IMR-90 (cell line): ENCODE data around the gene RELT. TPM values are rescaled to one million over a fixed set of nuclear protein-coding genes. Genes with fewer than 3 reads are reported as not detected.

Experiments
- ATAC-seq: fragments of 200-7000 bp; cut with Tn5 transposase; 2 replicates; pipeline ENCODE4 v1.9.1; 2020; ENCODE audit warnings: low read depth, mild to moderate bottlenecking, moderate library complexity
- BruUV-seq: library from RNA; stranded (reverse); fragments of 400-500 nt; replicated peaks from 2 replicates; lab custom pipeline; 2021; lab: Mats Ljungman, UMichigan
- CTCF ChIA-PET: fragments of 300-600 bp; formaldehyde crosslinking; extraction: SDS; loops from one replicate; lab custom pipeline; 2021; ENCODE audit warnings: antibody characterized with exemption; lab: Yijun Ruan, JAX
- POLR2A ChIA-PET: fragments of 300-600 bp; sonication (Branson Sonifier 250); formaldehyde crosslinking; loops from one replicate; lab custom pipeline; 2022; ENCODE audit warnings: antibody characterized with exemption; ENCODE audit not compliant: unreplicated experiment; lab: Charles Lee
- DNase-seq: peaks from one replicate; pipeline ENCODE4 v3.0.0; 2013
- H2AFZ ChIP-seq: replicated peaks from 2 replicates; pipeline ENCODE3; 2013; ENCODE audit warnings: low read length, mild to moderate bottlenecking; ENCODE audit not compliant: poor library complexity
- H2AK5ac ChIP-seq: 2 replicates; pipeline ENCODE4 v1.6.1; 2013; ENCODE audit warnings: low read depth, low read length, inconsistent platforms
- H2AK9ac ChIP-seq: replicated peaks from 2 replicates; pipeline ENCODE3; 2013; ENCODE audit warnings: mild to moderate bottlenecking, low read depth, low read length, moderate library complexity; ENCODE audit not compliant: poor library complexity
- H2BK120ac ChIP-seq: 2 replicates; pipeline ENCODE4 v1.6.1; 2013; ENCODE audit warnings: low read depth, low read length, inconsistent platforms
- H2BK15ac ChIP-seq: 3 replicates; pipeline ENCODE4 v1.6.1; 2013; ENCODE audit warnings: low read depth, low read length, inconsistent platforms
- H2BK20ac ChIP-seq: 2 replicates; pipeline ENCODE4 v1.6.1; 2013; ENCODE audit warnings: low read depth, mild to moderate bottlenecking, inconsistent platforms, low read length, moderate library complexity
- H2BK5ac ChIP-seq: 2 replicates; pipeline ENCODE4 v1.6.1; 2013; ENCODE audit warnings: mild to moderate bottlenecking, low read depth, low read length, inconsistent platforms; ENCODE audit not compliant: poor library complexity, severe bottlenecking
- H3K14ac ChIP-seq: replicated peaks from 2 replicates; pipeline ENCODE4 v1.6.1; 2013; ENCODE audit warnings: low read depth, low read length, inconsistent platforms
- H3K18ac ChIP-seq: 2 replicates; pipeline ENCODE4 v1.6.1; 2013; ENCODE audit warnings: low read depth, low read length, control low read depth
- H3K23ac ChIP-seq: 2 replicates; pipeline ENCODE4 v1.6.1; 2013; ENCODE audit warnings: low read depth, low read length, inconsistent platforms
- H3K27ac ChIP-seq: 2 replicates; pipeline ENCODE4 v1.5.1; 2013; ENCODE audit warnings: mild to moderate bottlenecking, control low read depth, low read length; ENCODE audit not compliant: insufficient read depth
- H3K27me3 ChIP-seq: 2 replicates; pipeline ENCODE4 v1.6.1; 2013; ENCODE audit warnings: low read length; ENCODE audit not compliant: control insufficient read depth, insufficient read depth
- H3K36me3 ChIP-seq: 2 replicates; pipeline ENCODE4 v1.6.1; 2013; ENCODE audit warnings: low read length, mixed read lengths; ENCODE audit not compliant: control insufficient read depth, insufficient read depth
- H3K4ac ChIP-seq: 2 replicates; pipeline ENCODE4 v1.6.1; 2013; ENCODE audit warnings: low read depth, low read length, inconsistent platforms
- H3K4me1 ChIP-seq: 2 replicates; pipeline ENCODE4 v1.6.1; 2013; ENCODE audit warnings: low read length, mixed read lengths; ENCODE audit not compliant: control insufficient read depth, insufficient read depth
- H3K4me2 ChIP-seq: 2 replicates; pipeline ENCODE4 v1.6.1; 2013; ENCODE audit warnings: low read depth, mild to moderate bottlenecking, control low read depth, low read length, moderate library complexity
- H3K4me3 ChIP-seq: 2 replicates; pipeline ENCODE4 v1.5.1; 2013; ENCODE audit warnings: low read depth, mild to moderate bottlenecking, control low read depth, low read length, moderate library complexity; ENCODE audit not compliant: insufficient read depth
- H3K56ac ChIP-seq: 2 replicates; pipeline ENCODE4 v1.6.1; 2013; ENCODE audit warnings: low read length, inconsistent platforms; ENCODE audit not compliant: insufficient read depth; ENCODE audit errors: extremely low read depth
- H3K79me1 ChIP-seq, 2 experiments: 2 replicates each; pipeline ENCODE4 v1.6.1; 2013; ENCODE audit warnings: low read length in 2 of 2, inconsistent platforms in 1 of 2, low read depth in 1 of 2
- H3K9ac ChIP-seq: 2 replicates; pipeline ENCODE4 v1.6.1; 2013; ENCODE audit warnings: low read depth, low read length, control low read depth
- H3K9me1 ChIP-seq: 2 replicates; pipeline ENCODE4 v1.6.1; 2013; ENCODE audit warnings: low read length, inconsistent platforms; ENCODE audit not compliant: insufficient read depth
- H3K9me3 ChIP-seq: 2 replicates; pipeline ENCODE4 v1.6.1; 2013; ENCODE audit warnings: low read length; ENCODE audit not compliant: control insufficient read depth, insufficient read depth
- H4K20me1 ChIP-seq: 2 replicates; pipeline ENCODE4 v1.6.1; 2013; ENCODE audit warnings: low read length, inconsistent platforms; ENCODE audit not compliant: insufficient read depth
- H4K5ac ChIP-seq: 2 replicates; pipeline ENCODE4 v1.6.1; 2013; ENCODE audit warnings: mild to moderate bottlenecking, low read depth, low read length, control low read depth
- H4K8ac ChIP-seq, 2 experiments: 2 replicates each; pipeline ENCODE4 v1.6.1; 2013; ENCODE audit warnings: low read depth in 2 of 2, low read length in 2 of 2, control low read depth in 1 of 2, inconsistent platforms in 1 of 2
- H4K91ac ChIP-seq: 2 replicates; pipeline ENCODE4 v1.6.1; 2013; ENCODE audit warnings: low read depth, low read length, inconsistent platforms; ENCODE audit not compliant: insufficient read depth
- BHLHE40 ChIP-seq: fragments of 150-350 bp; IDR thresholded peaks from 2 replicates; pipeline ENCODE4 v1.6.1; 2016; ENCODE audit warnings: mild to moderate bottlenecking, low read depth, low read length
- CEBPB ChIP-seq: IDR thresholded peaks from 2 replicates; pipeline ENCODE4 v1.6.1; 2012; ENCODE audit warnings: low read depth, low read length, improper control_type of control experiment
- CHD1 ChIP-seq: IDR thresholded peaks from 2 replicates; pipeline ENCODE4 v1.6.1; 2012; ENCODE audit warnings: low read depth, low read length, improper control_type of control experiment
- FOS ChIP-seq: fragments of 150-350 bp; IDR thresholded peaks from 2 replicates; pipeline ENCODE4 v1.6.1; 2016; ENCODE audit warnings: low read depth, low read length
- MAZ ChIP-seq: IDR thresholded peaks from 2 replicates; pipeline ENCODE4 v1.6.1; 2012; ENCODE audit warnings: low read depth, mild to moderate bottlenecking, low read length, improper control_type of control experiment, moderate library complexity, borderline replicate concordance
- MXI1 ChIP-seq: IDR thresholded peaks from 2 replicates; pipeline ENCODE4 v1.6.1; 2012; ENCODE audit warnings: low read depth, mild to moderate bottlenecking, low read length, moderate library complexity, borderline replicate concordance
- RAD21 ChIP-seq: IDR thresholded peaks from 2 replicates; pipeline ENCODE4 v1.6.1; 2012; ENCODE audit warnings: low read length, improper control_type of control experiment
- RCOR1 ChIP-seq: IDR thresholded peaks from 2 replicates; pipeline ENCODE4 v1.6.1; 2012; ENCODE audit warnings: mild to moderate bottlenecking, low read length, improper control_type of control experiment; ENCODE audit not compliant: insufficient replicate concordance
- SMC3 ChIP-seq: fragments of 150-350 bp; IDR thresholded peaks from 2 replicates; pipeline ENCODE4 v1.6.1; 2016; ENCODE audit warnings: low read depth, mild to moderate bottlenecking, antibody characterized with exemption, low read length, moderate library complexity
- dilution Hi-C: fragments of 300-500 bp; cut with HindIII; formaldehyde crosslinking; loops from one replicate; pipeline ENCODE4 v1.14.3; 2018; ENCODE audit warnings: low sequenced_read_pairs; ENCODE audit not compliant: unreplicated experiment
- in situ Hi-C: fragments of 300-500 bp; cut with MboI; formaldehyde crosslinking; loops from 3 replicates; pipeline ENCODE4 v1.14.3; 2019; ENCODE audit warnings: low sequenced_read_pairs, inconsistent platforms, mixed read lengths
- intact Hi-C: fragments of 100-400 bp; cut with micrococcal nuclease; formaldehyde crosslinking; loops from 2 replicates; pipeline ENCODE4 v1.10.0; 2022
- polyA plus RNA-seq, 3 experiments: library from polyadenylated mRNA; depleted of rRNA; stranded (reverse); fragments of >200 nt; gene quantifications; 2 replicates each; pipeline ENCODE4 v1.2.3, GENCODE V29; 2012; ENCODE audit warnings: low replicate concordance in 1 of 3
- total RNA-seq: library from RNA; depleted of rRNA; stranded (reverse); fragments of >200 nt; gene quantifications from 2 replicates; pipeline ENCODE4 v1.2.3, GENCODE V29; 2012

The RELT gene
- total and polyA plus RNA-seq, 2 of the 4 experiments (the other 2 are of a cell fraction), result 2.3 to 5.3 TPM

GRCh38 chr11:73445980-73446379 lies 69.8 kb downstream of the RELT start:
- H4K91ac ChIP-seq, result no peak overlapping the region
- no peak for DNase-seq
- 0 out of 2 replicates have a peak, but pooled peaks cover 4% of the 10 kb centered on the region for H3K9me1 ChIP-seq
- H2AK9ac ChIP-seq, result no peak overlapping the region
- H2BK15ac ChIP-seq, result no peak overlapping the region
- TF ChIP-seq RAD21 (no peak), FOS (no peak), CEBPB (no peak), BHLHE40 (no peak), SMC3 (no peak), RCOR1 (no peak), MXI1 (no peak), CHD1 (no peak), MAZ (no peak)
- no peaks in the 10 kb centered on the region for H3K4me1 ChIP-seq
- no peaks in the 10 kb centered on the region for H3K36me3 ChIP-seq
- H2BK120ac ChIP-seq, result no peak overlapping the region
- dilution Hi-C loops (no loop called here), in situ Hi-C loops (no loop called here), intact Hi-C loops (no loop called here)
- no peaks in the 10 kb centered on the region for H3K27me3 ChIP-seq
- H3K27ac ChIP-seq, result no peak overlapping the region
- no peak for ATAC-seq
- ChIA-PET CTCF (no interaction called here), POLR2A (no interaction called here)
- no peak overlapping the region for H3K9ac ChIP-seq
- H3K56ac ChIP-seq, result no peak overlapping the region
- no peak overlapping the region for H3K14ac ChIP-seq
- peaks cover 7 to 8% of the 10 kb centered on the region in 2 experiments; a peak in 3 of 4 replicates for H3K79me1 ChIP-seq
- H2AFZ ChIP-seq, result no peak overlapping the region
- H3K4ac ChIP-seq, result no peak overlapping the region
- no peak overlapping the region for H3K4me2 ChIP-seq
- H3K23ac ChIP-seq, result no peak overlapping the region
- no peak overlapping the region for H3K18ac ChIP-seq
- no peaks in the 10 kb centered on the region for H4K20me1 ChIP-seq
- H3K4me3 ChIP-seq, result no peak overlapping the region
- H4K5ac ChIP-seq, result no peak overlapping the region
- BruUV-seq, result no TSS peak
- no peaks in the 10 kb centered on the region for H3K9me3 ChIP-seq
- no peak overlapping the region for H2AK5ac ChIP-seq
- H4K8ac ChIP-seq, result no peak overlapping the region
- no peak overlapping the region for H2BK5ac ChIP-seq
- H2BK20ac ChIP-seq, result no peak overlapping the region
